Immature natural killer cell (primary cell): Measurements from ENCODE around the gene AP4E1. TPM values are rescaled to one million over a fixed set of nuclear protein-coding genes. Genes with fewer than 3 reads are reported as not detected.
"Not testable (repeated sequence)": the region's sequence is repeated elsewhere in the genome, so short reads cannot be mapped to it uniquely, and the experiment has no call there.

Source experiments
- DNase-seq, 3 donors: peaks; one replicate each; pipeline ENCODE4 v3.0.0; 2022; ENCODE audit warnings: mixed read lengths in 1 of 3
- H3K27ac Mint-ChIP-seq, 6 donors: one replicate each; pipeline ENCODE4 v1.8.0; 2020; ENCODE audit warnings: mixed read lengths in 6 of 6, mild to moderate bottlenecking in 5 of 6, inconsistent platforms in 4 of 6, moderate library complexity in 3 of 6
- H3K27me3 Mint-ChIP-seq, 3 donors: one replicate each; pipeline ENCODE4 v1.8.0; 2020 to 2021; ENCODE audit warnings: low read depth in 3 of 3, mild to moderate bottlenecking in 3 of 3, mixed read lengths in 3 of 3, moderate library complexity in 3 of 3, inconsistent platforms in 1 of 3
- H3K36me3 Mint-ChIP-seq, 3 donors: one replicate each; pipeline ENCODE4 v1.8.0; 2020; ENCODE audit warnings: mixed read lengths in 3 of 3, inconsistent platforms in 2 of 3, mild to moderate bottlenecking in 2 of 3
- H3K4me1 Mint-ChIP-seq, 2 donors: one replicate each; pipeline ENCODE4 v1.8.0; 2020; ENCODE audit warnings: inconsistent platforms in 2 of 2, mild to moderate bottlenecking in 2 of 2, mixed read lengths in 2 of 2, moderate library complexity in 1 of 2
- H3K4me3 Mint-ChIP-seq, 5 donors: one replicate each; pipeline ENCODE4 v1.8.0; 2020; ENCODE audit warnings: mild to moderate bottlenecking in 5 of 5, mixed read lengths in 5 of 5, inconsistent platforms in 3 of 5, moderate library complexity in 3 of 5
- H3K9me3 Mint-ChIP-seq, 6 donors: one replicate each; pipeline ENCODE4 v1.8.0; 2020; ENCODE audit warnings: mild to moderate bottlenecking in 6 of 6, mixed read lengths in 6 of 6, inconsistent platforms in 4 of 6, moderate library complexity in 3 of 6
- polyA plus RNA-seq, 3 donors: library from polyadenylated mRNA; unstranded; fragments of 300-500 nt; fragmentation: Illumina TruSeq; gene quantifications; one replicate each; pipeline ENCODE4 v1.2.3, GENCODE V29; 2021

Gene AP4E1
- polyA plus RNA-seq = 1 to 10 TPM; 2.3 to 7.0 (median 3.2) TPM

GRCh38 chr15:50908209-50909009, at the start of gene AP4E1:
Gene AP4E1, plus strand, starts transcription at chr15:50908683. Its CDS starts 96 bp downstream, at chr15:50908779.
- H3K36me3 Mint-ChIP-seq = peaks cover 2 to 10% (median 3%) of the 10 kb centered on the region in 3 donors
- peaks cover 29 to 42% of the 10 kb centered on the region in 2 donors for H3K4me1 Mint-ChIP-seq
- peak within 1 kb of the TSS; percentile 96 to 100 (median 99) for H3K27ac Mint-ChIP-seq
- peak; percentile 95 to 97 (median 96) for DNase-seq
- H3K27me3 Mint-ChIP-seq = peaks cover 11 to 24% (median 17%) of the 10 kb centered on the region in 3 donors
- peak within 1 kb of the TSS; percentile 88 to 96 (median 90) for H3K4me3 Mint-ChIP-seq
- H3K9me3 Mint-ChIP-seq = no peaks in the 10 kb centered on the region

- Mint-ChIP-seq H3K4me3 (no peak overlapping the region), H3K36me3 (no peaks in the 10 kb centered on the region), H3K9me3 (no peaks in the 10 kb centered on the region), H3K27me3 (peaks cover 0 to 3% (median 0%) of the 10 kb centered on the region in 3 donors), H3K27ac (no peak overlapping the region), H3K4me1 (no peaks in the 10 kb centered on the region)
- DNase-seq = no peak
These were observed 47.7 kb upstream of the AP4E1 start for GRCh38 chr15:50860824-50861223.

GRCh38 chr15:50862553-50862952, 45.9 kb upstream of the AP4E1 start:
- no peak overlapping the region for H3K4me3 Mint-ChIP-seq
- H3K9me3 Mint-ChIP-seq = no peaks in the 10 kb centered on the region
- H3K36me3 Mint-ChIP-seq = no peaks in the 10 kb centered on the region
- DNase-seq = no peak
- H3K4me1 Mint-ChIP-seq = no peaks in the 10 kb centered on the region
- no peak overlapping the region for H3K27ac Mint-ChIP-seq
- H3K27me3 Mint-ChIP-seq = no peaks in the 10 kb centered on the region

GRCh38 chr15:50864873-50865272, 43.6 kb upstream of the AP4E1 start:
- Mint-ChIP-seq H3K27ac (no peak overlapping the region), H3K36me3 (no peaks in the 10 kb centered on the region), H3K9me3 (no peaks in the 10 kb centered on the region), H3K27me3 (no peaks in the 10 kb centered on the region), H3K4me3 (no peak overlapping the region), H3K4me1 (no peaks in the 10 kb centered on the region)
- DNase-seq = no peak

GRCh38 chr15:50865515-50866353, 42.7 kb upstream of the AP4E1 start:
- Mint-ChIP-seq H3K36me3 (no peaks in the 10 kb centered on the region), H3K9me3 (no peaks in the 10 kb centered on the region), H3K27ac (no peak overlapping the region), H3K4me1 (no peaks in the 10 kb centered on the region), H3K27me3 (peaks cover 0 to 2% (median 0%) of the 10 kb centered on the region in 3 donors), H3K4me3 (no peak overlapping the region)
- no peak for DNase-seq

- H3K36me3 Mint-ChIP-seq = no peaks in the 10 kb centered on the region
- no peak overlapping the region for H3K4me3 Mint-ChIP-seq
- H3K4me1 Mint-ChIP-seq = peaks cover 7 to 14% of the 10 kb centered on the region in 2 donors
- no peak overlapping the region for H3K27ac Mint-ChIP-seq
- H3K27me3 Mint-ChIP-seq = peaks cover 3 to 8% (median 4%) of the 10 kb centered on the region in 3 donors
- no peak for DNase-seq
- no peaks in the 10 kb centered on the region for H3K9me3 Mint-ChIP-seq
These were observed 36.7 kb upstream of the AP4E1 start for GRCh38 chr15:50871832-50872231.

GRCh38 chr15:50872832-50873426, 35.6 kb upstream of the AP4E1 start:
- Mint-ChIP-seq H3K27ac (no peak overlapping the region), H3K4me3 (no peak overlapping the region), H3K4me1 (peaks cover 12 to 20% of the 10 kb centered on the region in 2 donors), H3K9me3 (no peaks in the 10 kb centered on the region), H3K36me3 (no peaks in the 10 kb centered on the region), H3K27me3 (peaks cover 3 to 8% (median 4%) of the 10 kb centered on the region in 3 donors)
- DNase-seq = no peak

GRCh38 chr15:50873935-50874361, 34.5 kb upstream of the AP4E1 start:
- Mint-ChIP-seq H3K36me3 (no peaks in the 10 kb centered on the region), H3K4me3 (peak overlapping the region in 2 of 5 donors; percentile 4 to 12), H3K4me1 (peaks cover 18 to 30% of the 10 kb centered on the region in 2 donors), H3K27ac (peak overlapping the region in 1 of 6 donors; percentile 62), H3K9me3 (no peaks in the 10 kb centered on the region), H3K27me3 (peaks cover 3 to 8% (median 4%) of the 10 kb centered on the region in 3 donors)
- DNase-seq = peak in 2 of 3 donors; percentile 5 to 7

- not testable (repeated sequence) for H3K36me3 Mint-ChIP-seq, H3K27ac Mint-ChIP-seq, H3K27me3 Mint-ChIP-seq, H3K9me3 Mint-ChIP-seq, H3K4me3 Mint-ChIP-seq, DNase-seq
- H3K4me1 Mint-ChIP-seq = peaks cover 28 to 40% of the 10 kb centered on the region in 2 donors
These were observed 33.2 kb upstream of the AP4E1 start for GRCh38 chr15:50875238-50875637.

- Mint-ChIP-seq H3K27me3 (peaks cover 3 to 8% (median 4%) of the 10 kb centered on the region in 3 donors), H3K4me1 (peaks cover 39 to 51% of the 10 kb centered on the region in 2 donors), H3K9me3 (no peaks in the 10 kb centered on the region), H3K4me3 (peak overlapping the region; percentile 67 to 81 (median 74)), H3K27ac (peak overlapping the region in 3 of 6 donors; percentile 45 to 73 (median 53)), H3K36me3 (no peaks in the 10 kb centered on the region)
- DNase-seq = no peak
These were observed 32.1 kb upstream of the AP4E1 start for GRCh38 chr15:50876260-50876988.

GRCh38 chr15:50876989-50877360, 31.5 kb upstream of the AP4E1 start:
- Mint-ChIP-seq H3K36me3 (no peaks in the 10 kb centered on the region), H3K27me3 (peaks cover 3 to 4% (median 4%) of the 10 kb centered on the region in 3 donors), H3K4me3 (peak overlapping the region; percentile 67 to 81 (median 74)), H3K9me3 (no peaks in the 10 kb centered on the region), H3K4me1 (peaks cover 39 to 51% of the 10 kb centered on the region in 2 donors), H3K27ac (peak overlapping the region in 4 of 6 donors; percentile 0 to 73 (median 54))
- peak; percentile 60 to 69 (median 65) for DNase-seq

- H3K36me3 Mint-ChIP-seq = no peaks in the 10 kb centered on the region
- peak overlapping the region in 4 of 6 donors; percentile 1 to 76 (median 54) for H3K27ac Mint-ChIP-seq
- H3K27me3 Mint-ChIP-seq = peaks cover 3 to 4% (median 3%) of the 10 kb centered on the region in 3 donors
- peaks cover 40 to 48% of the 10 kb centered on the region in 2 donors for H3K4me1 Mint-ChIP-seq
- H3K4me3 Mint-ChIP-seq = peak overlapping the region in 1 of 5 donors; percentile 8
- DNase-seq = peak in 1 of 3 donors; percentile 19
- H3K9me3 Mint-ChIP-seq = no peaks in the 10 kb centered on the region
These were observed 29.4 kb upstream of the AP4E1 start for GRCh38 chr15:50879016-50879617.
